SH-SY5Y (cell line): Measurements from ENCODE around the gene ST3GAL3.

ENCODE experiments used
- GATA2 ChIP-seq: IDR thresholded peaks from 2 replicates; pipeline ENCODE4 v1.6.1; 2011; ENCODE audit warnings: mild to moderate bottlenecking, low read depth, low read length
- GATA3 ChIP-seq: IDR thresholded peaks from 2 replicates; pipeline ENCODE4 v1.6.1; 2011; ENCODE audit warnings: low read depth, mild to moderate bottlenecking, low read length, moderate library complexity

DNA sequence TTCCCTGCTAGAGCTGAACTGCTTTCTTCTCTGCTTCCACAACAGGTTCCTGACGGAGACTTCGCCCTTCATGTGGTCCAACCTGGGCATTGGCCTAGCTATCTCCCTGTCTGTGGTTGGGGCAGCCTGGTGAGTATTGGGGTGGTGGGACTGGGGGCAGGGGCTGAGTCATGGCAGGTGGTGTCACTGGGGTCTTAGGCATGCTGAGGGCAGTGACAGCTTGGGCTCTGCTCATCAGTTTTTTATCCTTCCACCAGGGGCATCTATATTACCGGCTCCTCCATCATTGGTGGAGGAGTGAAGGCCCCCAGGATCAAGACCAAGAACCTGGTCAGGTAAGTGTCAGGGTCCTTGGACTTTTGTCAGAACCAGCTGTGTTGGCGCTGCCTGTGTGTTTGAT is 268.7 kb downstream of the ST3GAL3 start:
- TF ChIP-seq GATA2 (no peak), GATA3 (no peak)
